HL-60/S4 treated with phorbol 12-myristate 13-acetate at 8.2 ng/mL for 4 days and 3 days (cell line): ENCODE results near the gene GARNL3.

Experiments
- in situ Hi-C: fragments of 300-500 bp; cut with MboI; formaldehyde crosslinking; loops from 2 replicates; pipeline ENCODE4 v1.15.0; 2022; ENCODE audit warnings: low sequenced_read_pairs

Gene GARNL3

GRCh38 chr9:127269449-127269848, 4.9 kb downstream of the GARNL3 start:
- in situ Hi-C loops = no loop called here

- in situ Hi-C loops = no loop called here
Observed at GRCh38 chr9:127273326-127273725, 8.8 kb downstream of the GARNL3 start.

GRCh38 chr9:127277099-127277498, 12.5 kb downstream of the GARNL3 start:
- in situ Hi-C loops = no loop called here

- in situ Hi-C loops = no loop called here
Observed at GRCh38 chr9:127277770-127278169, 13.2 kb downstream of the GARNL3 start.

GRCh38 chr9:127278372-127278771, 13.8 kb downstream of the GARNL3 start:
- in situ Hi-C loops = no loop called here

- in situ Hi-C loops = no loop called here
Observed at GRCh38 chr9:127279717-127280285, 15.2 kb downstream of the GARNL3 start.

- in situ Hi-C loops = no loop called here
Observed at GRCh38 chr9:127280880-127281660, 16.5 kb downstream of the GARNL3 start.

GRCh38 chr9:127281891-127282290, 17.3 kb downstream of the GARNL3 start:
- in situ Hi-C loops = no loop called here

GRCh38 chr9:127282611-127283010, 18.0 kb downstream of the GARNL3 start:
- in situ Hi-C loops = no loop called here

- in situ Hi-C loops = no loop called here
Observed at GRCh38 chr9:127283135-127283534, 18.6 kb downstream of the GARNL3 start.

- in situ Hi-C loops = no loop called here
Observed at GRCh38 chr9:127283917-127284497, 19.4 kb downstream of the GARNL3 start.

GRCh38 chr9:127285965-127286364, 21.4 kb downstream of the GARNL3 start:
- in situ Hi-C loops = no loop called here

- in situ Hi-C loops = no loop called here
Observed at GRCh38 chr9:127290561-127291065, 26.0 kb downstream of the GARNL3 start.

GRCh38 chr9:127291246-127291778, 26.7 kb downstream of the GARNL3 start:
- in situ Hi-C loops = no loop called here

- in situ Hi-C loops = no loop called here
Observed at GRCh38 chr9:127292415-127292814, 27.8 kb downstream of the GARNL3 start.

GRCh38 chr9:127293328-127293727, 28.8 kb downstream of the GARNL3 start:
- in situ Hi-C loops = no loop called here

- in situ Hi-C loops = no loop called here
Observed at GRCh38 chr9:127293767-127294166, 29.2 kb downstream of the GARNL3 start.

- in situ Hi-C loops = no loop called here
Observed at GRCh38 chr9:127295005-127295404, 30.4 kb downstream of the GARNL3 start.

- in situ Hi-C loops = no loop called here
Observed at GRCh38 chr9:127300886-127301447, 36.4 kb downstream of the GARNL3 start.

GRCh38 chr9:127303830-127304229, 39.3 kb downstream of the GARNL3 start:
- in situ Hi-C loops = no loop called here

GRCh38 chr9:127305206-127305837, 40.7 kb downstream of the GARNL3 start:
- in situ Hi-C loops = no loop called here
